PC-3 (cell line): ENCODE results near the gene SLC25A23. TPM values are rescaled to one million over a fixed set of nuclear protein-coding genes. Genes with fewer than 3 reads are reported as not detected.

ENCODE experiments used
- ATAC-seq: fragments of 200-7000 bp; cut with Tn5 transposase; 2 replicates; pipeline ENCODE4 v1.9.1; 2020; ENCODE audit warnings: mild to moderate bottlenecking, moderate library complexity
- BruUV-seq: library from RNA; stranded (reverse); fragments of 400-500 nt; replicated peaks from 2 replicates; lab custom pipeline; 2021; lab: Mats Ljungman, UMichigan
- CTCF ChIA-PET: fragments of 300-600 bp; sonication (Branson Sonifier 250); formaldehyde crosslinking; loops from one replicate; lab custom pipeline; 2022; ENCODE audit warnings: antibody characterized with exemption; lab: Charles Lee
- POLR2A ChIA-PET: fragments of 300-600 bp; sonication (Branson Sonifier 250); formaldehyde crosslinking; loops from one replicate; lab custom pipeline; 2022; ENCODE audit warnings: antibody characterized with exemption; ENCODE audit not compliant: unreplicated experiment; lab: Charles Lee
- DNase-seq: peaks from one replicate; pipeline ENCODE4 v3.0.0-alpha.2; 2015
- H2AFZ ChIP-seq: fragments of 300-600 bp; sonication (generic); 2 replicates; pipeline ENCODE4 v1.6.0; 2016; ENCODE audit warnings: antibody characterized with exemption, low read length
- H3F3A ChIP-seq: fragments of 300-600 bp; sonication (generic); one replicate; pipeline ENCODE4 v1.6.0; 2017; ENCODE audit warnings: antibody characterized with exemption, low read length, control low read depth, mild to moderate bottlenecking; ENCODE audit not compliant: unreplicated experiment
- H3K27ac ChIP-seq: fragments of 300-600 bp; sonication (generic); 2 replicates; pipeline ENCODE4 v1.5.1; 2016; ENCODE audit warnings: mild to moderate bottlenecking, low read length
- H3K27me3 ChIP-seq: fragments of 300-600 bp; sonication (generic); 2 replicates; pipeline ENCODE4 v1.6.1; 2016; ENCODE audit warnings: low read length, mixed read lengths
- H3K36me3 ChIP-seq: fragments of 300-600 bp; sonication (generic); 2 replicates; pipeline ENCODE4 v1.6.1; 2016; ENCODE audit warnings: low read depth, mixed run types, low read length, mixed read lengths
- H3K4me1 ChIP-seq: fragments of 300-600 bp; sonication (generic); 2 replicates; pipeline ENCODE4 v1.5.1; 2016; ENCODE audit warnings: low read length; ENCODE audit not compliant: insufficient read depth
- H3K4me2 ChIP-seq: fragments of 300-600 bp; sonication (generic); 2 replicates; pipeline ENCODE4 v1.6.0; 2016; ENCODE audit warnings: low read length
- H3K4me3 ChIP-seq: fragments of 300-600 bp; sonication (generic); 2 replicates; pipeline ENCODE4 v1.5.1; 2016; ENCODE audit warnings: mild to moderate bottlenecking, low read length, mixed read lengths
- H3K79me2 ChIP-seq: fragments of 300-600 bp; sonication (generic); 2 replicates; pipeline ENCODE4 v1.6.1; 2017; ENCODE audit warnings: low read length, mixed read lengths
- H3K9ac ChIP-seq: fragments of 300-600 bp; sonication (generic); 2 replicates; pipeline ENCODE4 v1.6.0; 2016; ENCODE audit warnings: mild to moderate bottlenecking, low read length
- H3K9me2 ChIP-seq: fragments of 300-600 bp; sonication (generic); replicated peaks from 2 replicates; pipeline ENCODE4 v1.6.1; 2016; ENCODE audit warnings: mixed run types, low read length, mixed read lengths
- H3K9me3 ChIP-seq: fragments of 300-600 bp; sonication (generic); 2 replicates; pipeline ENCODE4 v1.6.1; 2016; ENCODE audit warnings: low read length, mixed read lengths
- H4K20me1 ChIP-seq: fragments of 300-600 bp; sonication (generic); 2 replicates; pipeline ENCODE4 v1.6.1; 2016; ENCODE audit warnings: low read length, mixed read lengths
- EZH2 ChIP-seq: fragments of 300-600 bp; sonication (generic); IDR thresholded peaks from one replicate; pipeline ENCODE4 v1.6.1; 2017; ENCODE audit warnings: antibody characterized with exemption, mild to moderate bottlenecking, low read length; ENCODE audit not compliant: unreplicated experiment
- EZH2phosphoT487 ChIP-seq: fragments of 300-600 bp; sonication (generic); IDR thresholded peaks from 2 replicates; pipeline ENCODE4 v1.6.1; 2018; ENCODE audit warnings: mild to moderate bottlenecking, antibody characterized with exemption, low read length, borderline replicate concordance
- intact Hi-C: fragments of 100-400 bp; cut with micrococcal nuclease; formaldehyde crosslinking; loops from 2 replicates; pipeline ENCODE4 v1.9.0; 2023
- total RNA-seq: library from RNA; depleted of rRNA; stranded (reverse); fragments of >200 nt; gene quantifications from 2 replicates; pipeline ENCODE4 v1.2.3, GENCODE V29; 2014
- TF ChIP-seq, protein P1 (sequence below): fragments of 300-600 bp; sonication (generic); conservative IDR thresholded peaks from 2 replicates; pipeline ENCODE4 v1.5.1; 2017; ENCODE audit warnings: antibody characterized with exemption, low read depth, mild to moderate bottlenecking, low read length

The SLC25A23 gene
- total RNA-seq, 1 experiment from 2014 or later = 61.4 TPM

GRCh38 chr19:6415591-6416190 is 43.9 kb downstream of the SLC25A23 start:
- H3F3A ChIP-seq = no peaks in the 10 kb centered on the region
- H3K4me2 ChIP-seq = no peak overlapping the region
- peaks cover 71% of the 10 kb centered on the region for H3K36me3 ChIP-seq
- ATAC-seq (no peak), DNase-seq (no peak)
- peaks cover 18% of the 10 kb centered on the region for H3K79me2 ChIP-seq
- H3K27ac ChIP-seq = no peak overlapping the region
- intact Hi-C loops = no loop called here
- BruUV-seq = no TSS peak
- CTCF ChIA-PET = no interaction called here
- H3K9me3 ChIP-seq = no peaks in the 10 kb centered on the region
- no peak overlapping the region for H3K4me3 ChIP-seq
- POLR2A ChIA-PET = no interaction called here
- no peaks in the 10 kb centered on the region for H3K27me3 ChIP-seq
- H3K9ac ChIP-seq = no peak overlapping the region
- TF ChIP-seq EZH2 (no peak), EZH2phosphoT487 (no peak)
- TF ChIP-seq, protein P1, sequence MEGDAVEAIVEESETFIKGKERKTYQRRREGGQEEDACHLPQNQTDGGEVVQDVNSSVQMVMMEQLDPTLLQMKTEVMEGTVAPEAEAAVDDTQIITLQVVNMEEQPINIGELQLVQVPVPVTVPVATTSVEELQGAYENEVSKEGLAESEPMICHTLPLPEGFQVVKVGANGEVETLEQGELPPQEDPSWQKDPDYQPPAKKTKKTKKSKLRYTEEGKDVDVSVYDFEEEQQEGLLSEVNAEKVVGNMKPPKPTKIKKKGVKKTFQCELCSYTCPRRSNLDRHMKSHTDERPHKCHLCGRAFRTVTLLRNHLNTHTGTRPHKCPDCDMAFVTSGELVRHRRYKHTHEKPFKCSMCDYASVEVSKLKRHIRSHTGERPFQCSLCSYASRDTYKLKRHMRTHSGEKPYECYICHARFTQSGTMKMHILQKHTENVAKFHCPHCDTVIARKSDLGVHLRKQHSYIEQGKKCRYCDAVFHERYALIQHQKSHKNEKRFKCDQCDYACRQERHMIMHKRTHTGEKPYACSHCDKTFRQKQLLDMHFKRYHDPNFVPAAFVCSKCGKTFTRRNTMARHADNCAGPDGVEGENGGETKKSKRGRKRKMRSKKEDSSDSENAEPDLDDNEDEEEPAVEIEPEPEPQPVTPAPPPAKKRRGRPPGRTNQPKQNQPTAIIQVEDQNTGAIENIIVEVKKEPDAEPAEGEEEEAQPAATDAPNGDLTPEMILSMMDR = no peak
- H3K4me1 ChIP-seq = no peaks in the 10 kb centered on the region
- H4K20me1 ChIP-seq = peaks cover 31% of the 10 kb centered on the region
- H3K9me2 ChIP-seq = no peaks in the 10 kb centered on the region
- no peak overlapping the region for H2AFZ ChIP-seq

- Histone ChIP-seq H3F3A (no peaks in the 10 kb centered on the region), H3K9me3 (no peaks in the 10 kb centered on the region), H3K4me3 (no peak overlapping the region), H2AFZ (no peak overlapping the region), H3K9ac (no peak overlapping the region), H4K20me1 (peaks cover 24% of the 10 kb centered on the region), H3K4me2 (no peak overlapping the region), H3K36me3 (peaks cover 64% of the 10 kb centered on the region), H3K4me1 (no peaks in the 10 kb centered on the region), H3K27ac (no peak overlapping the region), H3K79me2 (peaks cover 11% of the 10 kb centered on the region), H3K9me2 (no peaks in the 10 kb centered on the region), H3K27me3 (no peaks in the 10 kb centered on the region)
- ATAC-seq = no peak
- ChIA-PET POLR2A (no interaction called here), CTCF (no interaction called here)
- no peak for TF ChIP-seq EZH2phosphoT487
- intact Hi-C loops = no loop called here
- no peak for DNase-seq
- no TSS peak for BruUV-seq
These were observed 44.6 kb downstream of the SLC25A23 start for GRCh38 chr19:6414793-6415590.

DNA sequence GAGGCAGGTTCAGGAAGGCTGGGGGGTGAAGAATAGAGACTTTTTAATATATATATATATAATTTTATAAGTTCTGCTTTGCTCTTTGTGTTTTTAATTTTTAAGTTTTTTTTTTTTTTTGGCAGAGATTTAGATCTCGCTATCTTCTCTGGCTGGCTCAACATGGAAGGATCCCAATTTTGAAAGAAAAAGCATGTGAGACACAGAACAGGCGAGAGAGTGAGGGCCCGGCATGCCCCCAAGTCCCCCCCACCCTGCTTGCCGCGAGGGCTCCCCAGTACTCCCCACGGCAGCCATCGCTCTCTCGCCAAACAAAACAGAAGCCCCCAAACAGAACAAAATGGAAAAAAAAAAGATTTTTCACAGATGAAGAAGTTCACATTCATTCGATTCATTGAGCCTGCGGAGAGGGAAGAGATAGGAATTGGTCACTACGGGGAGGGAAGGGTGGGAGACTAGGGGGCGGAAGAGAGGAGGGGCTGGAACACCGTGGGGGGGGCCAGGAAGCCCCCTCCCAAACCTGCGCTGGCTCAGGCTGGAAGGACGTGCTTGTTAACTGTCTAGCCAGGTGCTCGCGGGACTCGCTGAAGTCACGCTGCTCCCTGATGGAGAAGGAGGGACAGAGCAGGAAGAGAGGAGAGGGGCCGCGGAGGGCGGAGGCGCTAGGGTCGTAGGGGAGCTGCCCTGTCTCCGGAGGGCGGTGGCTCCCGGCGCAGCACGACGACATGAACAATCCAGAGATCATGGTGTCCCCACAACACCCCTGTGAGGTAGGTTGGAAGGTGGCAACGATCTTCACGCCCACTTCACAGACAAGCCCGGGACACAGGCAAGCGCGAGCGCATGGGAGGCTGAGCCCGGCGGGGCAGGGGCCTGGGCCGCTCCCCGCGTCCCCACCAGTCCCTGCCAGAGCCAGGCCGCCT is 45.6 kb downstream of the SLC25A23 start:
- Histone ChIP-seq H3K9ac (no peak overlapping the region), H3K27ac (no peak overlapping the region), H3K79me2 (peaks cover 1% of the 10 kb centered on the region; the same call in 1 of the 2 replicates), H3K36me3 (peaks cover 54% of the 10 kb centered on the region), H3K9me2 (no peaks in the 10 kb centered on the region), H3K4me1 (no peaks in the 10 kb centered on the region), H4K20me1 (peaks cover 16% of the 10 kb centered on the region; the same call in 1 of the 2 replicates), H3K4me3 (no peak overlapping the region), H3K27me3 (no peaks in the 10 kb centered on the region), H3K9me3 (no peaks in the 10 kb centered on the region), H3K4me2 (no peak overlapping the region), H2AFZ (no peak overlapping the region), H3F3A (no peaks in the 10 kb centered on the region)
- ChIA-PET CTCF (no interaction called here), POLR2A (no interaction called here)
- TSS peak; percentile 29 for BruUV-seq
- no peak for TF ChIP-seq EZH2phosphoT487
- TF ChIP-seq, protein P1 = no peak
- TF ChIP-seq EZH2 = no peak
- ATAC-seq (no peak), DNase-seq (no peak)
- intact Hi-C loops = no loop called here
